Measurements from ENCODE around the gene PAIP2.
A peak's percentile ranks its signal among the peaks of the same experiment; 100 is the strongest.

Gene PAIP2

GRCh38 chr5:139390639-139391569 lies 49.2 kb downstream of the PAIP2 start:
- Histone ChIP-seq H3K4me3 (replicated peaks; ENCODE audit: insufficient read depth, low read length) (no peak overlapping the region), H3K27ac (replicated peaks) (no peak overlapping the region; the same call in 1 of the 2 replicates), H3K27me3 (ENCODE audit: insufficient read depth, poor library complexity, severe bottlenecking) (no peaks in the 10 kb centered on the region)
- DNase-seq (ENCODE audit: low read depth in 1 of 2, low spot score in 1 of 2) = no peak
- no peak for TF ChIP-seq REST (IDR thresholded peaks at IDR 0.05; ENCODE audit: insufficient replicate concordance, low read depth)
- TF ChIP-seq GABPA (IDR thresholded peaks at IDR 0.05; ENCODE audit: low read depth) = no peak
- TF ChIP-seq SPI1 (IDR thresholded peaks at IDR 0.05; ENCODE audit: borderline replicate concordance, low read depth) = no peak
- TF ChIP-seq, protein P1, sequence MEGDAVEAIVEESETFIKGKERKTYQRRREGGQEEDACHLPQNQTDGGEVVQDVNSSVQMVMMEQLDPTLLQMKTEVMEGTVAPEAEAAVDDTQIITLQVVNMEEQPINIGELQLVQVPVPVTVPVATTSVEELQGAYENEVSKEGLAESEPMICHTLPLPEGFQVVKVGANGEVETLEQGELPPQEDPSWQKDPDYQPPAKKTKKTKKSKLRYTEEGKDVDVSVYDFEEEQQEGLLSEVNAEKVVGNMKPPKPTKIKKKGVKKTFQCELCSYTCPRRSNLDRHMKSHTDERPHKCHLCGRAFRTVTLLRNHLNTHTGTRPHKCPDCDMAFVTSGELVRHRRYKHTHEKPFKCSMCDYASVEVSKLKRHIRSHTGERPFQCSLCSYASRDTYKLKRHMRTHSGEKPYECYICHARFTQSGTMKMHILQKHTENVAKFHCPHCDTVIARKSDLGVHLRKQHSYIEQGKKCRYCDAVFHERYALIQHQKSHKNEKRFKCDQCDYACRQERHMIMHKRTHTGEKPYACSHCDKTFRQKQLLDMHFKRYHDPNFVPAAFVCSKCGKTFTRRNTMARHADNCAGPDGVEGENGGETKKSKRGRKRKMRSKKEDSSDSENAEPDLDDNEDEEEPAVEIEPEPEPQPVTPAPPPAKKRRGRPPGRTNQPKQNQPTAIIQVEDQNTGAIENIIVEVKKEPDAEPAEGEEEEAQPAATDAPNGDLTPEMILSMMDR (IDR thresholded peaks at IDR 0.05; ENCODE audit: insufficient read depth, low read length) = no peak
- TF ChIP-seq POLR2AphosphoS5 (IDR thresholded peaks at IDR 0.05; ENCODE audit: low read depth) = no peak

- no peak overlapping the region for H3K4me3 ChIP-seq (replicated peaks; ENCODE audit: insufficient read depth, low read length)
- no peak overlapping the region; the same call in 1 of the 2 replicates for H3K27ac ChIP-seq (replicated peaks)
- TF ChIP-seq GABPA (IDR thresholded peaks at IDR 0.05; ENCODE audit: low read depth) (no peak), REST (IDR thresholded peaks at IDR 0.05; ENCODE audit: insufficient replicate concordance, low read depth) (no peak), POLR2AphosphoS5 (IDR thresholded peaks at IDR 0.05; ENCODE audit: low read depth) (no peak), SPI1 (IDR thresholded peaks at IDR 0.05; ENCODE audit: borderline replicate concordance, low read depth) (no peak; the same call in 1 of the 2 replicates)
- TF ChIP-seq, protein P1 (IDR thresholded peaks at IDR 0.05; ENCODE audit: insufficient read depth, low read length) = no peak
- DNase-seq (ENCODE audit: low read depth in 1 of 2, low spot score in 1 of 2) = no peak
- H3K27me3 ChIP-seq (ENCODE audit: insufficient read depth, poor library complexity, severe bottlenecking) = no peaks in the 10 kb centered on the region
These were observed 50.1 kb downstream of the PAIP2 start for GRCh38 chr5:139391570-139392323.

- no peak for TF ChIP-seq SPI1 (IDR thresholded peaks at IDR 0.05; ENCODE audit: borderline replicate concordance, low read depth)
- no peak for DNase-seq (ENCODE audit: low read depth in 1 of 2, low spot score in 1 of 2)
- Histone ChIP-seq H3K4me3 (replicated peaks; ENCODE audit: insufficient read depth, low read length) (peak overlapping the region; percentile 29; the same call in 1 of the 2 replicates), H3K27ac (replicated peaks) (no peak overlapping the region; the same call in none of the 2 replicates), H3K27me3 (ENCODE audit: insufficient read depth, poor library complexity, severe bottlenecking) (no peaks in the 10 kb centered on the region)
These were observed 50.6 kb downstream of the PAIP2 start for GRCh38 chr5:139392324-139392677.
